Measurements from ENCODE around the gene SLC16A4.
"Not testable (repeated sequence)": the region's sequence is repeated elsewhere in the genome, so short reads cannot be mapped to it uniquely, and the experiment has no call there.

DNA sequence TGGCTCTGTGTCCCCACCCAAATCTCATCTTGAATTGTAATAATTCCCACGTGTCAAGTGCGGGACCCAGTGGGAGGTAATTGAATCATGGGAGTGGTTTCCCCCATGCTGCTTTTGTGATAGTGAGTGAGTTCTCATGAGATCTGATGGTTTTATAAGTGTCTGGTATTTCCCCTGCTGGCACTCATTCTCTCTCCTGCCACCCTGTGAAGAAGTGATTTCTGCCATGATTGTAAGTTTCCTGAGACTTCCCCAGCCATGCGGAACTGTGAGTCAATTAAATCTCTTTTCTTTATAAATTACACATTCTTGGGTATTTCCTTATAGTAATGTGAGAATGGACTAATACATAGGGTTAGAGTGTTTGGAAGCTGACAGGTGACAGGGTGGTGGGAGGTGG is 49.0 kb upstream of the SLC16A4 start:
- TF ChIP-seq, protein P1, sequence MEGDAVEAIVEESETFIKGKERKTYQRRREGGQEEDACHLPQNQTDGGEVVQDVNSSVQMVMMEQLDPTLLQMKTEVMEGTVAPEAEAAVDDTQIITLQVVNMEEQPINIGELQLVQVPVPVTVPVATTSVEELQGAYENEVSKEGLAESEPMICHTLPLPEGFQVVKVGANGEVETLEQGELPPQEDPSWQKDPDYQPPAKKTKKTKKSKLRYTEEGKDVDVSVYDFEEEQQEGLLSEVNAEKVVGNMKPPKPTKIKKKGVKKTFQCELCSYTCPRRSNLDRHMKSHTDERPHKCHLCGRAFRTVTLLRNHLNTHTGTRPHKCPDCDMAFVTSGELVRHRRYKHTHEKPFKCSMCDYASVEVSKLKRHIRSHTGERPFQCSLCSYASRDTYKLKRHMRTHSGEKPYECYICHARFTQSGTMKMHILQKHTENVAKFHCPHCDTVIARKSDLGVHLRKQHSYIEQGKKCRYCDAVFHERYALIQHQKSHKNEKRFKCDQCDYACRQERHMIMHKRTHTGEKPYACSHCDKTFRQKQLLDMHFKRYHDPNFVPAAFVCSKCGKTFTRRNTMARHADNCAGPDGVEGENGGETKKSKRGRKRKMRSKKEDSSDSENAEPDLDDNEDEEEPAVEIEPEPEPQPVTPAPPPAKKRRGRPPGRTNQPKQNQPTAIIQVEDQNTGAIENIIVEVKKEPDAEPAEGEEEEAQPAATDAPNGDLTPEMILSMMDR (IDR thresholded peaks at IDR 0.05; ENCODE audit: low read length) = not testable (repeated sequence)
- not testable (repeated sequence) for TF ChIP-seq EZH2 (optimal IDR thresholded peaks at IDR 0.05; ENCODE audit: low read depth, low read length)
